NCI-H774 (cell line): ENCODE data around the gene SYCP3.

Source experiments
- DNase-seq: peaks from one replicate; lab custom pipeline; 2025; lab: John Stamatoyannopoulos, UW

The SYCP3 gene

DNA sequence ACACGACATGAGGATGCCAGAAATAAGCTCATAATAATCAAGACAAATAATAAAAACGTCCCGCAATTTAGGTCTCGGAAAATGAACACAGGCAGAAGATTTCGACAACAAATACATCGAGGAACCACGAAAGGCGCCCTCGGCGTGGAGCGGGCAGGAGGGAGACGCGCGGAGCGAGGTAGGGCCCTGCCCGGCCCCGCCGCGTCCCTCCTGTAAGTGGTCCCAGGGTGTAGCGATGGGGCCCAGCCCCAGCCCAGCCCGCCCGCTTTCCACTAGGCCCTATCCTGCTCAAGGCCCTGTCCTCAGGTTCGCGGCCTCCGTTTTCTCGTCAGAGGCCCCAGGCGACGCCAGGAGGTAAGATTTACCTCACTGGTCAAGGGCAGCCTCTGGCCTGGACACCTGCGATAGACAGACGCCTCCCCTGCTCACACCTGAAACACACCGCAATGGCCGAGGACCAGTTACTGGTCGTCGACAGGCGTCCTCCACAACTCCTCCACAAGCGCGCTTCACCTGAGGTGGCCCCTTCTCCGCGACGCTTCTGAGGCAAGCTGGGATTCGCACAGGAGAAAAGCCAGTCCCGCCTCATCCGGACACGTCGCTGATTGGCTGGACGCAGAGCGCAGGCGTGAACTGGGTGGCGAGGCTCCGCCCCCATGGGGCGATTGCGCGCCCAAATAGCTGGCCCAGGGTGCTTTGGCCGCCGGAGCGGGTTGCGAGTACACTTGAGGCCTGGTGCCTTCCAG lies at the start of gene SYCP3:
TSS of gene SYCP3 (minus strand) at position 543 of the 746 bp plus-strand sequence. CDS start 1,527 bp downstream, outside the sequence.
- DNase-seq, result no peak

DNA sequence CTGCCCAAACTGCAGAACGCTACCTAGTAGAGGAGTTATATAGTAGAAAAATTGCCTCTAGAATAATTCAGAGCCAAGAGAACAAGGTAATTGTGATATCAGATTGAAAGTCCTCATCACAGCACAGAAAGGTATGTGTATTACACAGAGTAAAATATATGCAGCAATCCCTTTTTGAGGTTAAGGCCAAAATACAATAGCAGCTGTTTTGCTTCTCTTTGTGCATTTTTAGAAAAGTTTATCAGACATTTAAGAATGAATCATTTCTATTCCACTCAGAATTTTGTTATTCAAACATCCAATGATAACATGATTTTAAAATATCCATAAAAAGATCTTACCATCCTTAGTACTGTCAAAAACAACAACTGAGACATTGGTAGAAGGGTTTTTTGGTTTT lies 46.4 kb upstream of the SYCP3 start:
- DNase-seq, result no peak

DNA sequence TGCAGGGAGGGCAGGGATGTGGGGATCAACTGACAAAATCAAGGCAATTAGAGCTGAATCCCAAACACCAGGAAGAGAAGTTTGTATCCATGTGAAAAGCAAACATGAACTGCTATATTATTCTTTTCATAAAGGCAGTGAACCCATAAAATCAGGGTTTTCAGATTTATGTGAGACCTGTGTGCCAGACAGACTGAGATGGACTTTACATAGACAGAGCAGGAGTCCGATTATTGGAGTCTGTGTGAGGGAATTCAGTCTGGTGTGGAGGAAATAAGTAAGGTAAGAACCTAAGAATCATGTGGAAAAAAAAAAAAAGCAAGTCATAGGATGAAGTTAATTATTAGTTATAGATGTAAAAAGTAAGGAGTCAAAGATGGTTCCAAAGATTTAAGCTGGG lies 45.1 kb upstream of the SYCP3 start:
- DNase-seq, result no peak

DNA sequence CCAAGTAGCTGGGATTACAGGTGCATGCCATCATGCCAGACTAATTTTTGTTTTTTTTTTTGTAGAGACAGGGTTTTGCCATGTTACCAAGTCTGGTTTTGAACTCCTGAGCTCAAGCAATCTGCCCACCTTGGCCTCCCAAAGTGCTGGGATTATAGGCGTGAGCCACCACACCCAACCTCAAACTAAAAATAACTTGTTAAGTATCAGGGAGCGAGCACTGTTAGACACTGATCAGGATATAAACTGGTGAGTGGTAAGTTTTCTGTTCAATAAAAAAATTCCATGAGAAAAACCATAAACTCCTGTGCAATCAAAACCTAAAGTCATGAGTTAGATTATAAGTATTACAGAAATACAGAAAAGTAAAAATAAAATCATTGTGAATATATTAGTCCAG lies 44.6 kb upstream of the SYCP3 start:
- no peak for DNase-seq

DNA sequence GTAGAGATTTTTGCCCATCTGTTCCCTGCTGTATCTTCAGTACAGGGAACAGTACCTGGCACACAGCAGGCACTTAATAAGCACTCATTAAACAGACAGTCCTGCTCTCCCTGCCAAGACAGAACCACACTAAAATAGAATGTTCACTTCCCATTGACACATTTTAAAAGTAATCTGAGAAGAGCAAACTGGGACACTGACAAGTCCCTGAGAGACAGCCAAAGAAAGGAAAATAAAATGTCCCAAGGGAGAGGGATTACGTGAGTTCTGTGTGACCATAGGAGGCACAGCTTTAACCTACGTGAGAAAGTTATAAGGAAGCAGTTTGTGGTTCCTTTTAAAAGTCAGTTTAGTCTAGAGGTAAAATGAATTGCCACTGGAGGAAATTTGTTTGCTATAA lies 43.9 kb upstream of the SYCP3 start:
- no peak for DNase-seq

DNA sequence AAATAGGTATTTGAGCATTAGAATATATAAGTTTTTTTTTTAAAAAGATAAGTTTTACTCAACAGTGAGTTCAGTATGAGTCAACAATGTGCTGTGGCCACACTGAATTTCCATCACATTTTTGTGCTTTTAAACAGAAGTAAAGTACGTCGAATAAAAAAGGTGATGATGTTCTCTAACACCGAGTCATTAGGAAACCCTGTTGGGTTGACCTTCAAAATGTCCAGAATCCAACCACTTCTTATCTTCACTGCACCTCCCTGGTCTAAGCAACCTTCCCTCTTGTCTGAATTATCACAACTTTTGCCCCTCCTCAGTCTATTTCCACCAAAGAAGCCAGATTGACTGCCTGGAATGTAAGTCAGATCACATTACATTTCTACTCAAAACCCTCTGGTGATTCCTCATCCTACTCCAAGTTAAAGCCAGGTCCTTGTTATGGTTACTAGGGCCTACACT lies 43.0 kb upstream of the SYCP3 start:
- DNase-seq, result no peak

DNA sequence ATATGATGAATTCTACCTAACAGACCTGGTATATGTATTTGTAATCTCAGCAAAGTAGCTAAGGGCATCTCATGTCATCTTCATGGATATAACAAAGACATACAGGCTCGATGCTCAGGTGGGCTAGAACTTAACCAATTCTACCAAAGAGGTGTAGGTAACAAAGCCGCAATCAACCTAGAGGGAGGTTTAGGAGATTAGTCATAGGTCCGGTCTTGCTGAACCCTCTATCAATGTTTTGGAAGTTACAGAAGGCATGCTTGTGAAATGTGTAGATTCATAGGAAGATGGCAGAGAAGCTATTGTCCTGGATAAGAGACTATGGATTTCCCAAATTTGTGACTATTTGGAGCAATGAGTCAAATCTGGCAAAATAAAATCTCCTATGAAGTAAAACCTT lies 42.6 kb upstream of the SYCP3 start:
- no peak for DNase-seq

DNA sequence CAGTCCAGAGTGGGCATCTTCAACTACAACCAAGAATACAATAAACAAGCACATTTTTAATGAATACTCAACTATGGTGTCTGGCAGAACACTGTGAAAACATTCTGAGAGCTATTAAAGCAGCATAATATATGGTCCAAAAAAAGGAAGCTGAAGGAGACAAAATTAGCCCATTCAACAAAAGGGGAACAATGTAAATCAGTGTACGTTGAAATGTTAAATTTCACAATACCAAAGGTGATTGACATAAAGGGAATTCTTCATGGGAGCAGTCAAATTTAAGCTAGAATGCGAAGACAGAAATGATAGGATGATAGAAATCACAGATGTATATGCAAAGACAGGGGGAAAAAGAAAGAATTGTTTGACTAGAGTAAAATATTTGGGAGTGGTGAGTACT lies 41.3 kb upstream of the SYCP3 start:
- no peak for DNase-seq

DNA sequence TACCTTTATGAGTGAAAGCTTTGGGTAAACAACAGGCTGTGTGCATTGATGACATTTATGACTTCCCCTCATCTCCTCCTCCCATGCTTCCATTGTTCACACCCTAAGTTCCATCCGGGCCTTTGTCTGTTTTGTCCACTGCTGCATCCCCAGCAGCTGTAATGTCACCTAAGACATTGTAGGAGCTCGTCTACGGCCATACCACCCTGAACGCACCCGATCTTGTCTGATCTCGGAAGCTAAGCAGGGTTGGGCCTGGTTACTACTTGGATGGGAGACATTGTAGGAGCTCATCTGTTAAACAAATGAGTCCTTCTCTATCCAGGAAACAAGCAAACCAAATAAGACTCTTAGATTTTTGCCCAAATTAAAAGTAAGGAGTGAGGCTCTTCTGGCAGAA lies 40.4 kb upstream of the SYCP3 start:
- no peak for DNase-seq

DNA sequence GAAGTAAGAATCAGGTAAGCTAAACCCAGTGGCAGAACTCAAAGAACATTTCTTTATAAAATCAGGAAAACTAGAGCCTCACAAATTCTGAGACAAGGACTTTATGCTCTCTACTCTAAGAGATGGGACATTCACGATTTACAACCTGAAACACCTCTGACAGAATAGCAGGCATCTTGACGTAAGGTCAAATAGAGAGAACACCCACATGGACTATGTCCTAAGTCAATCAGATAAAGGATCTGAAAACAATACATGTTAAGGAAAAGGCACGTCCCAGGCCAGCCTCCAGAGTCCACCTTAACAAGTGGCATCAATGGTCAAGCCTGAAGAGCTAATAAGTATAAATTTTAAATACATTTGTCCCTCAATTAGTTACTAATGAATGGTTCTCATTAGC lies 39.9 kb upstream of the SYCP3 start:
- DNase-seq, result no peak

DNA sequence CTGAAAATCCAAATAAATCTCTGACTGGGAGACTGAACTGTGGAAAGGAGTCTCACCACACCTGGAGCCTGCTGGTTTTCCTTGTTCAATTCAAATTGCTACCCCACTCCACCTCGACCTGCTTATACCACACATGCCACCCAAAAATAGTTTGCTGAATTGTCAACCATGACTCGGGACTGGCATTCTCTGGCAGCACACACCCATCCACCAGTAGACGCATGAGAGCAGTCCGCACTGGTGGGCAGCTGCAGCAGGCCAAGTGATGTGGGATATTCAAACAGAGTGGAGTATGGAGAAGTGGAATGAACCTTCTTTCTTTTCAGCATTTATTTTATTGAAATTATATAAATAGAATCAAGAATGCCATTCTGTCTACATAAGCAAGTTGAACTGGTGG lies 38.7 kb upstream of the SYCP3 start:
- no peak for DNase-seq

DNA sequence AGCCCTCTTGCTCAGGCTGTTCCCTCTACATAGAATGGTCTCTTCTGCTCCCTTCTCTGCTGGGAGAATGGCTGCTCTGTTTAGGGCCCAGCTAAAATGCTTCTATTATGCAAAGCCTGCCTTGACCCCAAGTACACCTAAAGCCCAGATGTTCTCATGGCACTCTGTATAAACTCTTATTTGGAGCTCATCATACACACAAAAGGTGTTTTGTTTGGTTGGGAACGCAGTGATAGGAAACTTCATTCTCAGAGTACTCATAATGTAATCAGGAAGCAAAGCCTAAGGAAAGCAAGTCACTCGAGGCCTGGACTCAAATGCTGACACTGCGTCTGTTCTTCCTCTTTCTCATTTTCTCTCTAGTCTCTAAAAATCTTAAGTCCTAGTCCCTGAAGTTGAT lies 38.2 kb upstream of the SYCP3 start:
- no peak for DNase-seq

DNA sequence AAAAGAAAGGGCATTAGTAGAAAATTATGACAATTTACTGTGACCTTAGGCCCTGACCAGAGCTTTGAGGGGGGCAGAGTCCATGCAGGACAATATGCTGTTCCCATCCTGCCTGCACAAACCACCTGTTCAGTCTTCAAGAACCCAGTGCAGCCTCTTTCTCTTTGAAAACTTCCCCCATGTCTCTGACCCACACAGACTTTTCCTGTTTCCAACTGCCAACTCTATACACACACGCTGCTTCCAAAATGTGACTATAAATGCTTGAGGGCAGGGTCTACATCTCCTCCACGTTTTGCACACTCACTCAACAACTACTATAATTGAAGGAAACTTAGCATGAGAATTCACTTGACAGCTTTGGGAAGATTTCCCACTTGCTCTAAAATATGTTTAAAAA lies 36.6 kb upstream of the SYCP3 start:
- DNase-seq, result no peak

DNA sequence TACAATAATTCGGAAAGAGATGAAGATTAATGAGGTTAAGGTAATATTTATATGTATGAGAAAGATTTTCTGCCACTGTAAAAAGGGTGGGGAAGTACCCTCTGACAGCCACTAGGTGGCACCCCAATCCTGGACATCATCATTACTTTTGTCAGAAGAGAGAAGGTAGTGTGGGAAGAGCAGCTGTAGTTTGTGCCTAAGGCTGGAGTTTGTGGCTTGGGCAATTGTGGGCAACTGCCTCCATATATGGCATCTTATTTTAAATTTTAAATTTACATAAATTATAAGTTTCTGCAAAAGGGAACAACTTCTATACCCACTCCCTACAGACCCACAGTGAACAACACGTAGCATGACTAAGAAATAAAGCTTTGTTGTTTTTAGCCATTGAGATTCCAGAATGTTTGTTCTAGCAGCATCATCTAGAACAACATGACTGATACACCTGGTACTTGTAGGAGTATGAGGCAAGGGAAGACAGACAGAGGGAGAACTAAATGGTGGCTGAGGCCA lies 34.4 kb upstream of the SYCP3 start:
- DNase-seq, result peak; percentile 35

DNA sequence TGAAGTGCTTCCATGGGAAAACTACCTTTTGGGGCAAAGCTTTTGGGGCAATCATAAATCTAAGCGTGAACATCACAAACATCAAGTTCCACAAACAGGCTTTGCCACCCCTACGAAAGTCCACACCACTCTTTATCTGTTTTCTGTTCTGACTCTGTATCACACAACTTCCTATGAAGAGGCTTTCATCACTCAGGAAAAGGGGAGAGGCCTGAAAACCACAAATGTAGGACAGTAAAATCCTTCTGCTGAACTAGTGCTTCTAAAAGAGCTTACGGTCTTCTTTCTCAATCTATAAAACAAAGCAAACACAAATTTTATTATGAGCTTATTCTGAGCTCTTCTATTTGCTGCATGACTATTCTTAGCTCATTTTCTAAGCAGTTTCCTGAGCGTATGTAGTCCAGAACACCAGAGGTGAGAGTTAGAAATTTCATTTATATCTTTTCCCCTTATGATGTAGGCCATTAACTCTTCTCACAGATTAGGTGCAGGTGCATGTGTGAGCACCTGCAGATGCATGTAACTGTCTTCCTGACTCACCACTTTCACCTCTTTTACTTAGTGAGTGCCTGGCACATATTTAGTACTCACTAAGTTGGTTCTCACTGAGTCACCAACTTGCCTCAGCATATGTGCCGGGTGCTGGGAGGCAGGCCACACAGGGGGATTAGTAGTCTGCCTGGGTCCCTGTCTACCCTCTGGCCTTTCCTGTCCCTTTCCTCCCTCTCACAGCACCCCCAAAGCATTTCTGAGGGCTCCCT lies 32.9 kb upstream of the SYCP3 start:
- DNase-seq, result no peak

DNA sequence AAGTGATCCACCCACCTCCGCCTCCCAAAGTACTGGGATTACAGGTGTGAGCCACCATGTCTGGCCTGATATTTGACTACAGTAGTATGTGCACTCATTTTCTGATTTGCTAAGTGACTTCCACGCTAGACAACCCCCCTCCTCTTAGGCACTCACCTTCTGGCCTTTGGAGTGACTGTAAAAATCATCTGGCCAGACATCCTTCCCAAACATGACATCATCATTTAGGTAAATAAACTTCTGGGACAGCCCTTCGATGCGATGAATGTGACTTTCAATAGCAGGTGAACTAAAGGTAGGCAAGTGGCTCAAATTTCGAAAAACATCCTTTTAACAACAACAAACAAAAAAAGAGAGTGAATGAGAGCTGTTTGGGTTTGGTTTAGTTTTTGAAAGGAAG lies 30.6 kb upstream of the SYCP3 start:
- no peak for DNase-seq

DNA sequence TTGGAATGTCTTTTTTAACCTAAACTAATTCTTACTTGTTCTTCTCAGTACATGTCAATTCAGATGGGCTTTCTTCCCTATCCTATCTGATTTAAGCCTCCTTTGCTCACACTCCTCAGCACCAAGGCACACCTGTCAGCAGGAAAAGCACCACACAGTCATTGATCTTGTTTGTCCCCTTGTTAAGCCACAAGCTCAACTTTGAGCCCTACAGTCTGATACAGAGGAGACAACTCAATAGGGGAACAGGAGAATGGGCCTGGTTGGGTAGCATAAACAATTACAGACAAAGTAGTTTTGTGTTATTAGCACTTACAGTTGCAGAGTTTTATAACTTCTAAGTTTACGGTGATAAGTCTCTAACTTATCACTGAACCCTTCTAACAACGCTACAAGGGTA lies 29.5 kb upstream of the SYCP3 start:
- DNase-seq, result no peak

DNA sequence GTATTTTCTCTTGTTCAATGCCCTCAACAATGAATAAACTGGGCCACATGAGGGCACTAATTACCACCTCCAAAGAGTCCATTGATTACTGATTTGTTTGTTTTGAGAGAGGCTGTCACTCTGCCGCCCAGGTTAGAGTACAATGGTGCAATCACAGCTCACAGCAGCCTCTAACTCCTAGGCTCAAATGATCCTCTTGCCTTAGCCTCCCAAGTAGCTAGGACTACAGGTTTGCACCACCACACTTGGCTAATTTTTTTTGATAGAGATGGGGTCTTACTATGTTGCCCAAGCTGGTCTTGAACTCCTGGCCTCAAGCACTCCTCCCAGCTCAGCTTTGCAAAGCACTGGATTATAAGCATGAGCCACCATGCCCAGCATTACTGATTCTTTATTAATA lies 28.3 kb upstream of the SYCP3 start:
- DNase-seq, result no peak

DNA sequence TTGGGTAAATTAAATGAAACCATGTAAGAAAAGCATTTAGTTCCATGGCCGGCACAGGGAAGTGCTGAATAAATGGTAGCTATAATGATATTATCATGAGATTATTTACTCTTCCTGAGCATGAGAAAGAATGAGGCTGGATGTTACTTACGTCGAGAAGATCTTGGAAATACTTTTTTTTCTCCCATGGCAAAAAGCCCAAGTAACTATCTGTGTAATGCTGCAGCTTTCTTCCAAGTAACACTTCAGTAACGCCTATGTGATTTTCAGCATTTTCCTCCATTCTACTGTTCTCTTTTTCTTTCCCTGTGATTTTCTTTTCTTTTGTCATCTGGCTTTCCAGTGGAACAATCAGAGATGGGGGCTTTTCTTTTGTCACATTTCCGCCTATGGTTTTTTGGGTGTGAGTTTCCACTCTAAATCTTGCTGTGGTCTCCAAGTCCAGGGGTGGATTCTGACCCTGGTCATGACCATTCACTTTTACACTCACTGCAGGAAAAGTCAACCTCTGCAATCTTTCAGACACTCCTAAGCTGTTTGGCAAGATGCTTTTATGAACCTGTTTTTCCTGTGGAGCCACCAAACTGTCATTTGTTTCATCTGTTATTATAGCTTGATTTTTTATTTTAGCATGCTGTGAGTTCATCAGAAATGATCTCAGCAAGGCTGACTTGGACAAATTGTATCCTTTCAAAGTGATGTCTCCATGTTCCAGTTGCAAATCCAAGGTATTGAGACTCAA lies 25.0 kb upstream of the SYCP3 start:
- DNase-seq, result no peak

DNA sequence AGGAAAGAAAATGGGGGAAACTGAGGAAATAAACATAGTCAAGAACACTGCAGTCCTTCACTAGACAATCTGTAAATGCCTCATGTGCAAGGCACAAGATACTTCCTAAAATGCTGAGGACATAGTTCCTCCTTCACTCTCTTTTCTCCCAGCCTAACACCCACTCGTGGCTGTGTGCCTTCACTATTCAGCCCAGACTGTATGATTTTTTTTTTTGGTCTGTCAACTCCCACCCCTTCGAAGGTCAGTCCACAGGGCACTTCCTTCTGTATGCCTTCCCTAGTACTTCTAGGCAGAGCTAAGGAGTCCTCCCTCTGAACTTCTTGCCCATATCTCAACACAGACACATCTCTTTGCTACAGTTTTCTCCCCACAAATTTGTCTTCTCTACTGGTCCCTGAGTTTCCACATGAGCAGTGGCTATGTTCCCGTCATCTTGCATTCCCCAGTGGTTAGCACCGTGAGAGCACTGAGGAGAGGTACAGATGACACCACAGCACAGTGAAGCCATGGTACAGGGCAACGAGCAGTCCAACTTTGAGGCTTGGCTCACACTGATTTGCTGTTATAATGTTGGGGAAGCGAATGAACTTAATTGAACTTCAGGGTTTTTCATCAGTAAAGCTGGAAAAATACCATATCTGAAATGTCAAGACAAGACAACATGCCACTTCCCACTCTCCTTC lies 24.1 kb upstream of the SYCP3 start:
- DNase-seq, result no peak

DNA sequence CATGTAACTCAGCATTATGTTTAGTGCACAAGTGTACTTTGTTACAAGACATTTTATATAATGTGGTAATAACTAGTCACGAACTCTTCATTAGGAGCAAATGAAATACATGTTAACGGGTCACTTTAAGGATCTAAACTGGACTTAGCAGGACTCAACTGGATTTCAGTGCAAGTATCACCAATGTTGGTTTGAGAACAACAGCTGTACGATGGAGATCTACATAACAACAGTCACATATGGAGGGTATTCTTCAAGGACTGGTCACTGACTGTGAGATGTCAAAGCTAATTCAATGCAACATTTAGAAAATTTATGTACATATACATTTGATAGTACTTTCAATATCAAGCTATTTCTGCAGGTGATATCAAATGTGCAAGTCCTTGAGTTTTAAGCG lies 22.5 kb upstream of the SYCP3 start:
- no peak for DNase-seq

DNA sequence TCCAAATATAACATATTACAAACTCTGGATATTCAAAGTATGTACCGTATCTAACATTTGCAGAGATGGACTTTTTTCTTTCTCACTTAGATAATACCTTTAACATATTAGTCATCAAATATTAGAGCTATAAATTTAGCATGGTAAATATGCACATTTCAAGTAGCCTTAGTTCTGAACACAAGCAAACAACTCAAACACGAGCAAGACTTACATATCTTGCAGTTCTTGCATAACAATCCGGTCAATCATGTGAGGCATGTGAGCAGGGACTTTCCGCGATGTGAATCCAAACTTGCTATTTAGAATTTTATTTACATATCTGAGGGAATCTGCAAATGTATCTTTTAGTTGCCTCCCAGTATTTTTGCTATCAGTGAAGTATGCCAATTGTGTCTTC lies 22.1 kb upstream of the SYCP3 start:
- no peak for DNase-seq
